ENCODE results near the gene CARMIL1.

The CARMIL1 gene

DNA sequence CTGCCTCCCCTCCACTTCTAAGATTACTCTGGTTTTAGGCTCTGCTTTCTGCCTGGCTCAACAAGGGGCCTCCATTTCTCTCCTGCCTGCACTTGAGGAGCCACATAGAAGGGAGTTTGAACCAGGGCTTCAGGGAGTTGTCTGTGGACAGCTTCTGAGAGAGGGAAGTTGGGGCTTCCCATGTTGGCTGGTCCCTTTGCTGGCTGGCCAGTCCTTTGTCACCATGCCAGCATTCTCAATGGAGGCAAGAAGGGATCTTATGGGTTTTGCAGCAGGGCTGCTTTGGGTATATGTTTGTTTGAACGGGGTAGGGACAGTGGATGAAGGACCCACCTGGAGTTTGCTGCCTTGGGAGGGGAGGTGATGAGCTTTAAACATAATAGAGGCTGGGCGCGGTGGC, 124.9 kb downstream of the CARMIL1 start:
- no peak for TF ChIP-seq L3MBTL2 (conservative IDR thresholded peaks at IDR 0.05)
- TF ChIP-seq NFRKB (IDR thresholded peaks at IDR 0.05) = no peak
- no peak for TF ChIP-seq LEF1 (IDR thresholded peaks at IDR 0.05; ENCODE audit: borderline replicate concordance)
- TF ChIP-seq SUZ12 (IDR thresholded peaks at IDR 0.05) = no peak
- TF ChIP-seq ARNT (IDR thresholded peaks at IDR 0.05) = no peak
- TF ChIP-seq FOXM1 (IDR thresholded peaks at IDR 0.05; ENCODE audit: borderline replicate concordance) = no peak
- TF ChIP-seq ZNF384 (IDR thresholded peaks at IDR 0.05) = no peak

GRCh38 chr6:25404693-25405169, 125.6 kb downstream of the CARMIL1 start:
- no peak for TF ChIP-seq ARNT (IDR thresholded peaks at IDR 0.05)
- no peak for TF ChIP-seq PKNOX1 (IDR thresholded peaks at IDR 0.05)
- TF ChIP-seq LEF1 (IDR thresholded peaks at IDR 0.05; ENCODE audit: borderline replicate concordance) = no peak
- TF ChIP-seq HDGF (IDR thresholded peaks at IDR 0.05; ENCODE audit: borderline replicate concordance) = no peak
- TF ChIP-seq FOXA1 (IDR thresholded peaks at IDR 0.05) = no peak
- TF ChIP-seq FOXM1 (IDR thresholded peaks at IDR 0.05; ENCODE audit: borderline replicate concordance) = no peak
- TF ChIP-seq BHLHE40 (IDR thresholded peaks at IDR 0.05; ENCODE audit: borderline replicate concordance) = no peak
- DNase-seq (ENCODE audit: extremely low spot score) = no peak
- CTCF ChIA-PET = no interaction called here
- POLR2A ChIA-PET = no interaction called here

More for the DNA sequence above, 124.9 kb downstream of the CARMIL1 start:
- POLR2A ChIA-PET = no interaction called here
- CTCF ChIA-PET = no interaction called here
- no peak for DNase-seq (ENCODE audit: extremely low spot score)

- no peak for DNase-seq (ENCODE audit: extremely low spot score)
- ChIA-PET CTCF (no interaction called here), POLR2A (no interaction called here)
- TF ChIP-seq SUZ12 (IDR thresholded peaks at IDR 0.05) (no peak), FOXM1 (IDR thresholded peaks at IDR 0.05; ENCODE audit: borderline replicate concordance) (no peak), L3MBTL2 (conservative IDR thresholded peaks at IDR 0.05) (no peak), ELF4 (IDR thresholded peaks at IDR 0.05) (no peak), TARDBP (IDR thresholded peaks at IDR 0.05) (no peak), FOXK2 (IDR thresholded peaks at IDR 0.05) (no peak), ARNT (IDR thresholded peaks at IDR 0.05) (no peak), LEF1 (IDR thresholded peaks at IDR 0.05; ENCODE audit: borderline replicate concordance) (no peak), ZNF384 (IDR thresholded peaks at IDR 0.05) (no peak), NFRKB (IDR thresholded peaks at IDR 0.05) (no peak), FOXA1 (IDR thresholded peaks at IDR 0.05) (no peak), CTBP1 (IDR thresholded peaks at IDR 0.05; ENCODE audit: borderline replicate concordance) (no peak), SP1 (IDR thresholded peaks at IDR 0.05) (no peak), BHLHE40 (IDR thresholded peaks at IDR 0.05; ENCODE audit: borderline replicate concordance) (no peak)
Measured at GRCh38 chr6:25405442-25405841, 126.3 kb downstream of the CARMIL1 start.

DNA sequence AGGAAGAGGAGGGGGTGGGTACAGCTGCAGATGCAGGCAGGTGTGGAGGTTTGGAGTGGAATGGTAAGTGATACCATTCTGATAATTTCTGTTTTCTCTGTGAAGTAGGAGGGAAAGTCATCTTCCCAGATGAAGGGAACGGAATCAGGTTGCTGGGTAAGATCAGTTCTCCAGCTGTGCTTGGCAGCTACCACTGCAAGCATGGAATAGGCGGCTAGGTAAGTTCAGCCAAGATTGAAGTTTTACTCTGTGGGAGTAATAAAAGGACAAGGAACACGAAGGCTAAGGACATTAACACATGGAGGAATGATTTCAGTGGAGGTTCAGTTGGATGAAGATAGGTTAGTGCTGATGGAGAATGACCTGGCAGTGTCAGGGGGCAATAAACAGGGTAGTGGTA, 128.3 kb downstream of the CARMIL1 start:
- no peak for DNase-seq (ENCODE audit: extremely low spot score)
- ChIA-PET POLR2A (no interaction called here), CTCF (no interaction called here)
- TF ChIP-seq PKNOX1 (IDR thresholded peaks at IDR 0.05) (no peak), ELF4 (IDR thresholded peaks at IDR 0.05) (no peak), FOXA1 (IDR thresholded peaks at IDR 0.05) (no peak), ZNF384 (IDR thresholded peaks at IDR 0.05) (no peak), L3MBTL2 (conservative IDR thresholded peaks at IDR 0.05) (no peak), ARNT (IDR thresholded peaks at IDR 0.05) (no peak), HDGF (IDR thresholded peaks at IDR 0.05; ENCODE audit: borderline replicate concordance) (no peak), BHLHE40 (IDR thresholded peaks at IDR 0.05; ENCODE audit: borderline replicate concordance) (no peak), FOXM1 (IDR thresholded peaks at IDR 0.05; ENCODE audit: borderline replicate concordance) (no peak), TARDBP (IDR thresholded peaks at IDR 0.05) (no peak), SP1 (IDR thresholded peaks at IDR 0.05) (no peak), FOXK2 (IDR thresholded peaks at IDR 0.05) (no peak), LEF1 (IDR thresholded peaks at IDR 0.05; ENCODE audit: borderline replicate concordance) (no peak)

- ChIA-PET CTCF (no interaction called here), POLR2A (no interaction called here)
- TF ChIP-seq LEF1 (IDR thresholded peaks at IDR 0.05; ENCODE audit: borderline replicate concordance) (no peak), SUZ12 (IDR thresholded peaks at IDR 0.05) (no peak), FOXA1 (IDR thresholded peaks at IDR 0.05) (no peak), SP1 (IDR thresholded peaks at IDR 0.05) (no peak), ELF4 (IDR thresholded peaks at IDR 0.05) (no peak), FOXM1 (IDR thresholded peaks at IDR 0.05; ENCODE audit: borderline replicate concordance) (no peak), TARDBP (IDR thresholded peaks at IDR 0.05) (no peak), ARNT (IDR thresholded peaks at IDR 0.05) (no peak), ZNF384 (IDR thresholded peaks at IDR 0.05) (no peak), PKNOX1 (IDR thresholded peaks at IDR 0.05) (no peak), L3MBTL2 (conservative IDR thresholded peaks at IDR 0.05) (no peak), BHLHE40 (IDR thresholded peaks at IDR 0.05; ENCODE audit: borderline replicate concordance) (no peak)
- no peak for DNase-seq (ENCODE audit: extremely low spot score)
Measured at GRCh38 chr6:25410102-25410501, 130.9 kb downstream of the CARMIL1 start.

DNA sequence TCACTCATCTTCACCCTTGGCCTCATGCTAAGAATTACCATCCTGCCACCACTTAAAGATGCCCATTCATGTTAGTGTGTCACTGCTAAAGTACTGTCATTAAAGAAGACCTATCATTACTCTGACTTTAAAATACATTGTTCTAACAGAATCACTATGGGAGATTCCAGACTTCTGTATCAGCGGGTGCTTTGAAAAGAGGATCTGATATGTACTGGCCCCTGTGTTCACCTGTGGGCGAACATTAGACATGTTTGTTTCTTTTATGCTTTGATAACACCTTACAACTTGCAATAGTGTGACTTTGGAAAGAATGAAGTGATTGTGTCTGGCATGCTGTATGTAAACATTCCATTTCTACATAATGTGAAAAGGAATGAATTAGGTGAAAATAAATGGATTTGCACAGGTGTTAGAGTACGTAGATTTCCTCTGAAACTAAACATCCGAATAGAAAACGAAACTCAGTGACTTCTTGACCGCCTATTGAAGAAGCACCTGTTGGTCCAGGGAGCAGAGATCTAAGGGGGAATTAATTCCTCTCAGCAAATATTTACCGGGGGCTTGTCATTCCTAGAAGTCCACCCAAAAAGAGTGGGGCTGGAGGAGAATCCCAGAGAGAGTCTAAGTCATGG, 132.3 kb downstream of the CARMIL1 start:
- ChIA-PET POLR2A (no interaction called here), CTCF (no interaction called here)
- no peak for DNase-seq (ENCODE audit: extremely low spot score)
- TF ChIP-seq ZNF384 (IDR thresholded peaks at IDR 0.05) = no peak
- TF ChIP-seq FOXA1 (IDR thresholded peaks at IDR 0.05) = no peak
- no peak for TF ChIP-seq TARDBP (IDR thresholded peaks at IDR 0.05)
- TF ChIP-seq PKNOX1 (IDR thresholded peaks at IDR 0.05) = no peak
- no peak for TF ChIP-seq SP1 (IDR thresholded peaks at IDR 0.05)
- TF ChIP-seq FOXM1 (IDR thresholded peaks at IDR 0.05; ENCODE audit: borderline replicate concordance) = no peak
- TF ChIP-seq BHLHE40 (IDR thresholded peaks at IDR 0.05; ENCODE audit: borderline replicate concordance) = no peak
- no peak for TF ChIP-seq L3MBTL2 (conservative IDR thresholded peaks at IDR 0.05)
- TF ChIP-seq ELF4 (IDR thresholded peaks at IDR 0.05) = no peak
- no peak for TF ChIP-seq FOXK2 (IDR thresholded peaks at IDR 0.05)
- TF ChIP-seq HDGF (IDR thresholded peaks at IDR 0.05; ENCODE audit: borderline replicate concordance) = no peak
- TF ChIP-seq ARNT (IDR thresholded peaks at IDR 0.05) = no peak
- no peak for TF ChIP-seq SUZ12 (IDR thresholded peaks at IDR 0.05)
- TF ChIP-seq LEF1 (IDR thresholded peaks at IDR 0.05; ENCODE audit: borderline replicate concordance) = no peak
- TF ChIP-seq CTBP1 (IDR thresholded peaks at IDR 0.05; ENCODE audit: borderline replicate concordance) = no peak
- no peak for TF ChIP-seq NFRKB (IDR thresholded peaks at IDR 0.05)

All from HEK293T (cell line).